Trophoblast cell (in vitro differentiated cells and primary cell): ENCODE results near the gene GARRE1.

Experiments
- DNase-seq, 2 donors: peaks; one replicate each; pipeline ENCODE4 v3.0.0-alpha.2; 2016
- H2AFZ ChIP-seq: 2 replicates; pipeline ENCODE4 v1.6.1; 2013; ENCODE audit warnings: low read length, moderate library complexity, mild to moderate bottlenecking; ENCODE audit not compliant: insufficient read depth, poor library complexity
- H2AK5ac ChIP-seq: 2 replicates; pipeline ENCODE4 v1.6.1; 2013; ENCODE audit warnings: mild to moderate bottlenecking, low read length
- H2BK120ac ChIP-seq: 2 replicates; pipeline ENCODE4 v1.6.1; 2013; ENCODE audit warnings: low read length, mild to moderate bottlenecking, moderate library complexity; ENCODE audit not compliant: insufficient read depth, poor library complexity
- H2BK12ac ChIP-seq: 2 replicates; pipeline ENCODE4 v1.6.1; 2013; ENCODE audit warnings: mild to moderate bottlenecking, low read length, moderate library complexity
- H2BK5ac ChIP-seq: 2 replicates; pipeline ENCODE4 v1.6.1; 2013; ENCODE audit warnings: low read length, low read depth, moderate library complexity, mild to moderate bottlenecking; ENCODE audit not compliant: poor library complexity
- H3K14ac ChIP-seq: 2 replicates; pipeline ENCODE4 v1.6.1; 2013; ENCODE audit warnings: mild to moderate bottlenecking, low read length
- H3K18ac ChIP-seq: 2 replicates; pipeline ENCODE4 v1.6.1; 2013; ENCODE audit warnings: mild to moderate bottlenecking, low read length
- H3K23ac ChIP-seq: 2 replicates; pipeline ENCODE4 v1.6.1; 2013; ENCODE audit warnings: low read length
- H3K27ac ChIP-seq: 2 replicates; pipeline ENCODE4 v1.5.1; 2013; ENCODE audit warnings: low read depth, mild to moderate bottlenecking, inconsistent platforms, low read length, moderate library complexity
- H3K27me3 ChIP-seq: 2 replicates; pipeline ENCODE4 v1.6.1; 2013; ENCODE audit warnings: inconsistent platforms, mild to moderate bottlenecking, low read length, moderate library complexity; ENCODE audit not compliant: insufficient read depth
- H3K36me3 ChIP-seq, 2 experiments: 1 replicate in 1 of 2; 2 replicates in 1 of 2; pipeline ENCODE4 v1.6.1; 2013; ENCODE audit warnings: low read length in 2 of 2, mild to moderate bottlenecking in 2 of 2, moderate library complexity in 1 of 2; ENCODE audit not compliant: insufficient read depth in 2 of 2, control insufficient read depth in 1 of 2
- H3K4ac ChIP-seq: 2 replicates; pipeline ENCODE4 v1.6.1; 2013; ENCODE audit warnings: low read depth, mild to moderate bottlenecking, low read length, moderate library complexity
- H3K4me1 ChIP-seq, 2 experiments: 1 replicate in 1 of 2; 2 replicates in 1 of 2; pipeline ENCODE4 v1.6.1; 2013; ENCODE audit warnings: low read length in 2 of 2, mild to moderate bottlenecking in 2 of 2, moderate library complexity in 1 of 2; ENCODE audit not compliant: insufficient read depth in 2 of 2, control insufficient read depth in 1 of 2
- H3K4me2 ChIP-seq: 2 replicates; pipeline ENCODE4 v1.6.1; 2013; ENCODE audit warnings: inconsistent platforms, mild to moderate bottlenecking, low read length, moderate library complexity
- H3K4me3 ChIP-seq: 2 replicates; pipeline ENCODE4 v1.5.1; 2013; ENCODE audit warnings: mild to moderate bottlenecking, low read depth, low read length, inconsistent platforms
- H3K79me1 ChIP-seq: one replicate; pipeline ENCODE4 v1.6.1; 2013; ENCODE audit warnings: low read length
- H3K79me2 ChIP-seq: 2 replicates; pipeline ENCODE4 v1.6.1; 2013; ENCODE audit warnings: low read length, mild to moderate bottlenecking; ENCODE audit not compliant: control insufficient read depth, insufficient read depth, poor library complexity
- H3K9ac ChIP-seq: 2 replicates; pipeline ENCODE4 v1.6.1; 2013; ENCODE audit warnings: mild to moderate bottlenecking, low read length
- H3K9me3 ChIP-seq: 2 replicates; pipeline ENCODE4 v1.6.1; 2013; ENCODE audit warnings: low read depth, mild to moderate bottlenecking, control low read depth, inconsistent platforms, low read length; ENCODE audit not compliant: insufficient read depth
- H4K12ac ChIP-seq: 2 replicates; pipeline ENCODE4 v1.6.1; 2013; ENCODE audit warnings: low read depth, mild to moderate bottlenecking, low read length, moderate library complexity
- H4K8ac ChIP-seq: 2 replicates; pipeline ENCODE4 v1.6.1; 2013; ENCODE audit warnings: low read depth, mild to moderate bottlenecking, low read length, moderate library complexity
- H4K91ac ChIP-seq: one replicate; pipeline ENCODE4 v1.6.1; 2013; ENCODE audit warnings: low read depth, mild to moderate bottlenecking, low read length, moderate library complexity
- WGBS: extraction: QIAGEN DNeasy Blood & Tissue Kit; methylation state at CpG from one replicate; pipeline ENCODE4 v1.1.7; 2013; ENCODE audit warnings: missing lambda C conversion rate; ENCODE audit not compliant: insufficient read length, insufficient coverage; ENCODE audit errors: extremely low coverage; 5-methylcytosine and 5-hydroxymethylcytosine counted together

GARRE1 gene

GRCh38 chr19:34261334-34262109, 7.2 kb downstream of the GARRE1 start:
- H3K14ac ChIP-seq = no peak overlapping the region
- WGBS = no CpG with 5 or more reads among the region's 6 CpGs
- no peak overlapping the region for H2BK5ac ChIP-seq
- H3K27me3 ChIP-seq = no peaks in the 10 kb centered on the region
- H3K4me3 ChIP-seq = no peak overlapping the region
- no peaks in the 10 kb centered on the region for H3K9me3 ChIP-seq
- H2AFZ ChIP-seq = no peak overlapping the region
- no peak overlapping the region for H3K9ac ChIP-seq
- H2AK5ac ChIP-seq = no peak overlapping the region
- peaks cover 0 to 4% of the 10 kb centered on the region in 2 experiments for H3K36me3 ChIP-seq
- H3K18ac ChIP-seq = no peak overlapping the region
- H2BK12ac ChIP-seq = no peak overlapping the region
- no peaks in the 10 kb centered on the region for H3K79me2 ChIP-seq
- no peak overlapping the region for H3K27ac ChIP-seq
- no peak overlapping the region for H4K12ac ChIP-seq
- no peak overlapping the region for H3K4ac ChIP-seq
- H3K23ac ChIP-seq = no peak overlapping the region
- H3K79me1 ChIP-seq = no peaks in the 10 kb centered on the region
- peak; percentile 69 to 86 for DNase-seq
- no peak overlapping the region for H4K8ac ChIP-seq
- H2BK120ac ChIP-seq = no peak overlapping the region
- H4K91ac ChIP-seq = no peak overlapping the region
- H3K4me1 ChIP-seq = peaks cover 11 to 14% of the 10 kb centered on the region in 2 experiments
- no peak overlapping the region for H3K4me2 ChIP-seq

GRCh38 chr19:34263745-34264237, 9.4 kb downstream of the GARRE1 start:
- H3K14ac ChIP-seq = no peak overlapping the region
- DNase-seq = no peak
- WGBS = no CpG with 5 or more reads among the region's 8 CpGs

GRCh38 chr19:34265221-34265650, 10.9 kb downstream of the GARRE1 start:
- Histone ChIP-seq H2BK5ac (no peak overlapping the region), H3K23ac (no peak overlapping the region), H3K18ac (no peak overlapping the region), H3K79me1 (peaks cover 3% of the 10 kb centered on the region), H4K8ac (no peak overlapping the region), H3K27me3 (no peaks in the 10 kb centered on the region), H3K79me2 (no peaks in the 10 kb centered on the region), H3K4me1 (peaks cover 15 to 17% of the 10 kb centered on the region in 2 experiments), H4K12ac (no peak overlapping the region), H3K9me3 (no peaks in the 10 kb centered on the region), H4K91ac (no peak overlapping the region), H3K27ac (no peak overlapping the region), H2AK5ac (no peak overlapping the region), H3K36me3 (peaks cover 0 to 4% of the 10 kb centered on the region in 2 experiments), H3K4me3 (no peak overlapping the region), H3K4ac (no peak overlapping the region), H2BK120ac (no peak overlapping the region), H2BK12ac (no peak overlapping the region), H3K9ac (peak overlapping the region; percentile 45), H3K4me2 (no peak overlapping the region), H2AFZ (no peak overlapping the region), H3K14ac (no peak overlapping the region)
- no peak for DNase-seq
- WGBS = no CpG with 5 or more reads among the region's 6 CpGs

More at GRCh38 chr19:34263745-34264237, 9.4 kb downstream of the GARRE1 start:
- Histone ChIP-seq H3K4ac (no peak overlapping the region), H3K36me3 (peaks cover 0 to 4% of the 10 kb centered on the region in 2 experiments), H4K91ac (no peak overlapping the region), H2AFZ (no peak overlapping the region), H4K12ac (no peak overlapping the region), H3K4me1 (peaks cover 11 to 14% of the 10 kb centered on the region in 2 experiments), H3K27me3 (no peaks in the 10 kb centered on the region), H4K8ac (no peak overlapping the region), H3K23ac (no peak overlapping the region), H2BK120ac (no peak overlapping the region), H2BK12ac (no peak overlapping the region), H2BK5ac (no peak overlapping the region), H3K27ac (no peak overlapping the region), H3K18ac (no peak overlapping the region), H3K4me2 (no peak overlapping the region), H2AK5ac (no peak overlapping the region), H3K79me2 (no peaks in the 10 kb centered on the region), H3K79me1 (no peaks in the 10 kb centered on the region), H3K9me3 (no peaks in the 10 kb centered on the region), H3K9ac (no peak overlapping the region), H3K4me3 (no peak overlapping the region)

GRCh38 chr19:34269081-34269480, 14.7 kb downstream of the GARRE1 start:
- H3K9ac ChIP-seq = no peak overlapping the region
- H3K79me1 ChIP-seq = peaks cover 3% of the 10 kb centered on the region
- no peak overlapping the region for H2BK120ac ChIP-seq
- no peak overlapping the region for H4K8ac ChIP-seq
- no peaks in the 10 kb centered on the region for H3K9me3 ChIP-seq
- H3K23ac ChIP-seq = no peak overlapping the region
- H3K79me2 ChIP-seq = no peaks in the 10 kb centered on the region
- peaks cover 0 to 6% of the 10 kb centered on the region in 2 experiments for H3K36me3 ChIP-seq
- H3K14ac ChIP-seq = no peak overlapping the region
- H3K4ac ChIP-seq = no peak overlapping the region
- H3K4me1 ChIP-seq = peaks cover 6 to 8% of the 10 kb centered on the region in 2 experiments
- no peak for DNase-seq
- no peak overlapping the region for H3K4me3 ChIP-seq
- no peak overlapping the region for H3K27ac ChIP-seq
- no peak overlapping the region for H2BK5ac ChIP-seq
- H2BK12ac ChIP-seq = no peak overlapping the region
- no peaks in the 10 kb centered on the region for H3K27me3 ChIP-seq
- H2AK5ac ChIP-seq = no peak overlapping the region
- WGBS = no CpG with 5 or more reads among the region's 8 CpGs
- H3K4me2 ChIP-seq = no peak overlapping the region
- no peak overlapping the region for H4K91ac ChIP-seq
- no peak overlapping the region for H2AFZ ChIP-seq
- H3K18ac ChIP-seq = no peak overlapping the region
- H4K12ac ChIP-seq = no peak overlapping the region
